GF-D8 (cell line): ENCODE results near the gene IL7R.
A peak's percentile ranks its signal among the peaks of the same experiment; 100 is the strongest.
"Not testable (repeated sequence)": the region's sequence is repeated elsewhere in the genome, so short reads cannot be mapped to it uniquely, and the experiment has no call there.

Experiments
- DNase-seq: peaks from one replicate; lab custom pipeline; 2025; lab: John Stamatoyannopoulos, UW

The IL7R gene

GRCh38 chr5:35877655-35878054 lies 21.0 kb downstream of the IL7R start:
- no peak for DNase-seq

GRCh38 chr5:35878079-35878478 lies 21.4 kb downstream of the IL7R start:
- no peak for DNase-seq

- no peak for DNase-seq
Observed at GRCh38 chr5:35879096-35879495, 22.4 kb downstream of the IL7R start.

GRCh38 chr5:35879649-35880048 lies 23.0 kb downstream of the IL7R start:
- DNase-seq = no peak

GRCh38 chr5:35880156-35880555 lies 23.5 kb downstream of the IL7R start:
- no peak for DNase-seq

- no peak for DNase-seq
Observed at GRCh38 chr5:35881758-35882157, 25.1 kb downstream of the IL7R start.

GRCh38 chr5:35884191-35884769 lies 27.6 kb downstream of the IL7R start:
- peak; percentile 50 for DNase-seq

- no peak for DNase-seq
Observed at GRCh38 chr5:35884773-35885172, 28.1 kb downstream of the IL7R start.

GRCh38 chr5:35886381-35886780 lies 29.7 kb downstream of the IL7R start:
- DNase-seq = no peak

- no peak for DNase-seq
Observed at GRCh38 chr5:35887321-35888100, 30.8 kb downstream of the IL7R start.

- no peak for DNase-seq
Observed at GRCh38 chr5:35890021-35891020, 33.6 kb downstream of the IL7R start.

- not testable (repeated sequence) for DNase-seq
Observed at GRCh38 chr5:35892799-35893198, 36.1 kb downstream of the IL7R start.

GRCh38 chr5:35894131-35894530 lies 37.4 kb downstream of the IL7R start:
- DNase-seq = no peak

GRCh38 chr5:35898952-35899660 lies 42.4 kb downstream of the IL7R start:
- DNase-seq = no peak

- no peak for DNase-seq
Observed at GRCh38 chr5:35899800-35900199, 43.1 kb downstream of the IL7R start.

- no peak for DNase-seq
Observed at GRCh38 chr5:35900972-35901695, 44.4 kb downstream of the IL7R start.

GRCh38 chr5:35902046-35902672 lies 45.5 kb downstream of the IL7R start:
- no peak for DNase-seq

GRCh38 chr5:35903631-35904203 lies 47.0 kb downstream of the IL7R start:
- no peak for DNase-seq

GRCh38 chr5:35904443-35905132 lies 47.9 kb downstream of the IL7R start:
- no peak for DNase-seq

- no peak for DNase-seq
Observed at GRCh38 chr5:35908228-35908627, 51.5 kb downstream of the IL7R start.
